ENCODE results near the gene ARHGEF19.
A peak's percentile ranks its signal among the peaks of the same experiment; 100 is the strongest.

Gene ARHGEF19

GRCh38 chr1:16222716-16223115, 10.3 kb upstream of the ARHGEF19 start (continued):
- TF ChIP-seq ZNF292 (tag by site-specific recombination; IDR thresholded peaks at IDR 0.05; ENCODE audit: borderline replicate concordance, low read depth) (0 out of 2 replicates have a peak, but pooled peaks have one; percentile 60), ZBTB8A (tag by site-specific recombination; IDR thresholded peaks at IDR 0.05) (peak; percentile 84), ZNF223 (tag by site-specific recombination; IDR thresholded peaks at IDR 0.05) (0 out of 2 replicates have a peak, but pooled peaks have one; percentile 19), GLI2 (tag by site-specific recombination; IDR thresholded peaks at IDR 0.05; ENCODE audit: borderline replicate concordance, low read depth) (peak; percentile 62; the same call in 1 of the 2 replicates), ZNF555 (tag by site-specific recombination; conservative IDR thresholded peaks at IDR 0.05) (peak; percentile 89), ZNF354C (tag by site-specific recombination; IDR thresholded peaks at IDR 0.05; ENCODE audit: borderline replicate concordance, low read depth) (peak; percentile 84; the same call in 1 of the 2 replicates), ZNF19 (tag by site-specific recombination; IDR thresholded peaks at IDR 0.05; ENCODE audit: low read depth) (peak; percentile 81; the same call in 1 of the 2 replicates), ZBTB11 (tag by site-specific recombination; conservative IDR thresholded peaks at IDR 0.05; ENCODE audit: low read depth) (peak; percentile 75), ZNF558 (tag by site-specific recombination; IDR thresholded peaks at IDR 0.05) (peak; percentile 87), ZNF623 (tag by site-specific recombination; IDR thresholded peaks at IDR 0.05) (peak; percentile 78), RBAK (tag by site-specific recombination; IDR thresholded peaks at IDR 0.05) (0 out of 2 replicates have a peak, but pooled peaks have one; percentile 64)

- Histone ChIP-seq H3K4me3 (ENCODE audit: low read depth, low read length) (no peak overlapping the region), H3K4me1 (ENCODE audit: control insufficient read depth, insufficient read depth, low read length) (no peaks in the 10 kb centered on the region), H3K9me3 (ENCODE audit: control insufficient read depth, insufficient read depth, low read depth, low read length) (no peaks in the 10 kb centered on the region), H3K36me3 (ENCODE audit: control insufficient read depth in 2 of 2, insufficient read depth in 1 of 2, low read length in 2 of 2) (no peaks in the 10 kb centered on the region), H3K27ac (ENCODE audit: extremely low read depth, low read depth, low read length) (no peak overlapping the region)
- TF ChIP-seq ZBTB17 (tag by site-specific recombination; IDR thresholded peaks at IDR 0.05) (peak; percentile 88), ZNF157 (tag by site-specific recombination; IDR thresholded peaks at IDR 0.05) (0 out of 2 replicates have a peak, but pooled peaks have one; percentile 24), ZNF366 (tag by site-specific recombination; conservative IDR thresholded peaks at IDR 0.05) (peak; percentile 99), ZNF311 (tag by site-specific recombination; IDR thresholded peaks at IDR 0.05; ENCODE audit: borderline replicate concordance) (peak; percentile 59; the same call in 1 of the 2 replicates), ZNF148 (tag by site-specific recombination; IDR thresholded peaks at IDR 0.05; ENCODE audit: borderline replicate concordance) (no peak)
- ChIA-PET CTCF (interaction anchor here (0.7 to 1.7 kb wide), 3 partner anchors 16 to 90 kb away, joined by 3 to 5 read pairs (median 4); no protein-coding TSS in a partner anchor), POLR2A (no interaction called here)
Observed at GRCh38 chr1:16221499-16221898, 9.0 kb upstream of the ARHGEF19 start.

- TF ChIP-seq ZNF175 (tag by site-specific recombination; IDR thresholded peaks at IDR 0.05) (no peak), ZNF48 (tag by site-specific recombination; IDR thresholded peaks at IDR 0.05) (no peak), HOXD13 (CRISPR knock-in tag; IDR thresholded peaks at IDR 0.05; ENCODE audit: borderline replicate concordance) (no peak), KLF9 (tag by site-specific recombination; IDR thresholded peaks at IDR 0.05; ENCODE audit: low read depth) (no peak), PRDM1 (tag by site-specific recombination; IDR thresholded peaks at IDR 0.05) (peak; percentile 76)
- Histone ChIP-seq H3K4me1 (ENCODE audit: control insufficient read depth, insufficient read depth, low read length) (no peaks in the 10 kb centered on the region), H3K27ac (ENCODE audit: extremely low read depth, low read depth, low read length) (no peak overlapping the region), H3K9me3 (ENCODE audit: control insufficient read depth, insufficient read depth, low read depth, low read length) (no peaks in the 10 kb centered on the region), H3K4me3 (ENCODE audit: low read depth, low read length) (no peak overlapping the region), H3K36me3 (ENCODE audit: control insufficient read depth in 2 of 2, insufficient read depth in 1 of 2, low read length in 2 of 2) (no peaks in the 10 kb centered on the region)
- CTCF ChIA-PET = no interaction called here
- POLR2A ChIA-PET = no interaction called here
Observed at GRCh38 chr1:16219968-16220500, 7.6 kb upstream of the ARHGEF19 start.

All from HEK293 (cell line).